Breast epithelium (tissue), 3 donors: ENCODE measurements around the gene SYT11.
"Not testable (repeated sequence)": the region's sequence is repeated elsewhere in the genome, so short reads cannot be mapped to it uniquely, and the experiment has no call there.

Source experiments
- CTCF ChIP-seq, 3 donors: fragments of 450-650 bp; IDR thresholded peaks; one replicate each; pipeline ENCODE4 v1.5.1; 2016 to 2017; ENCODE audit warnings: antibody characterized with exemption in 3 of 3, mild to moderate bottlenecking in 3 of 3, moderate library complexity in 3 of 3
- POLR2A ChIP-seq: fragments of 450-650 bp; IDR thresholded peaks from one replicate; pipeline ENCODE4 v1.6.1; 2016; ENCODE audit warnings: antibody characterized with exemption, mild to moderate bottlenecking, moderate library complexity
- POLR2AphosphoS5 ChIP-seq, 3 donors: sonication (generic); formaldehyde crosslinking; IDR thresholded peaks; one replicate each; pipeline ENCODE4 v1.6.1; 2017; ENCODE audit warnings: antibody characterized with exemption in 3 of 3

GRCh38 chr1:155834927-155835399, 24.4 kb upstream of the SYT11 start:
- not testable (repeated sequence) for TF ChIP-seq POLR2AphosphoS5 (IDR thresholded peaks at IDR 0.05); POLR2A; CTCF (IDR thresholded peaks at IDR 0.05)
